ENCODE results near the gene ERCC6.

DNA sequence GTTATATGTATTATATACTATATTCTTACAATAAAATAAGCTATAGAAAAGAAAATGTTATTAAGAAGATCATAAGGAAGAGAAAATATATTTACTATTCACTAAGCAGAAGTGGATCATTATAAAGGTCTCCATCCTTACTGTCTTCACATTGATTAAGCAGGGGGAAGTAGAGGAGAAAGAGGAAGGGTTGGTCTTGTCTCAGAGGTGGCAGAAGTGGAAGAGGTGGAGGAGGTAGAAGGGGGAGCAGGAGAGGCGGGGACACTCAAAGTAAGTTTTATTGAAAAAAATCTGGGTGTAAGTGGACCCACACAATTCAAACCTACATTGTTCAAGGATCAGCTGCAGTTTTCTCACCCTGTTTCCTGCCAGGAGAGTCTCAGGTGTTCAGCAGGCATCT, 28.9 kb upstream of the ERCC6 start:
- TF ChIP-seq, protein P1, sequence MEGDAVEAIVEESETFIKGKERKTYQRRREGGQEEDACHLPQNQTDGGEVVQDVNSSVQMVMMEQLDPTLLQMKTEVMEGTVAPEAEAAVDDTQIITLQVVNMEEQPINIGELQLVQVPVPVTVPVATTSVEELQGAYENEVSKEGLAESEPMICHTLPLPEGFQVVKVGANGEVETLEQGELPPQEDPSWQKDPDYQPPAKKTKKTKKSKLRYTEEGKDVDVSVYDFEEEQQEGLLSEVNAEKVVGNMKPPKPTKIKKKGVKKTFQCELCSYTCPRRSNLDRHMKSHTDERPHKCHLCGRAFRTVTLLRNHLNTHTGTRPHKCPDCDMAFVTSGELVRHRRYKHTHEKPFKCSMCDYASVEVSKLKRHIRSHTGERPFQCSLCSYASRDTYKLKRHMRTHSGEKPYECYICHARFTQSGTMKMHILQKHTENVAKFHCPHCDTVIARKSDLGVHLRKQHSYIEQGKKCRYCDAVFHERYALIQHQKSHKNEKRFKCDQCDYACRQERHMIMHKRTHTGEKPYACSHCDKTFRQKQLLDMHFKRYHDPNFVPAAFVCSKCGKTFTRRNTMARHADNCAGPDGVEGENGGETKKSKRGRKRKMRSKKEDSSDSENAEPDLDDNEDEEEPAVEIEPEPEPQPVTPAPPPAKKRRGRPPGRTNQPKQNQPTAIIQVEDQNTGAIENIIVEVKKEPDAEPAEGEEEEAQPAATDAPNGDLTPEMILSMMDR (IDR thresholded peaks at IDR 0.05): no peak
- TF ChIP-seq POLR2A (IDR thresholded peaks at IDR 0.05): no peak
- TF ChIP-seq POLR2AphosphoS5 (IDR thresholded peaks at IDR 0.05): no peak
- no peak for TF ChIP-seq EP300 (IDR thresholded peaks at IDR 0.05)

Measured in sigmoid colon (tissue), 4 donors.